Cortex of kidney (tissue), 1 donor: ENCODE results near the gene SLC25A20.
"Not testable (repeated sequence)": the region's sequence is repeated elsewhere in the genome, so short reads cannot be mapped to it uniquely, and the experiment has no call there.

ENCODE experiments used
- DNase-seq: peaks from one replicate; lab custom pipeline; 2025; lab: John Stamatoyannopoulos, UW

Gene SLC25A20, protein sequence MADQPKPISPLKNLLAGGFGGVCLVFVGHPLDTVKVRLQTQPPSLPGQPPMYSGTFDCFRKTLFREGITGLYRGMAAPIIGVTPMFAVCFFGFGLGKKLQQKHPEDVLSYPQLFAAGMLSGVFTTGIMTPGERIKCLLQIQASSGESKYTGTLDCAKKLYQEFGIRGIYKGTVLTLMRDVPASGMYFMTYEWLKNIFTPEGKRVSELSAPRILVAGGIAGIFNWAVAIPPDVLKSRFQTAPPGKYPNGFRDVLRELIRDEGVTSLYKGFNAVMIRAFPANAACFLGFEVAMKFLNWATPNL

DNA sequence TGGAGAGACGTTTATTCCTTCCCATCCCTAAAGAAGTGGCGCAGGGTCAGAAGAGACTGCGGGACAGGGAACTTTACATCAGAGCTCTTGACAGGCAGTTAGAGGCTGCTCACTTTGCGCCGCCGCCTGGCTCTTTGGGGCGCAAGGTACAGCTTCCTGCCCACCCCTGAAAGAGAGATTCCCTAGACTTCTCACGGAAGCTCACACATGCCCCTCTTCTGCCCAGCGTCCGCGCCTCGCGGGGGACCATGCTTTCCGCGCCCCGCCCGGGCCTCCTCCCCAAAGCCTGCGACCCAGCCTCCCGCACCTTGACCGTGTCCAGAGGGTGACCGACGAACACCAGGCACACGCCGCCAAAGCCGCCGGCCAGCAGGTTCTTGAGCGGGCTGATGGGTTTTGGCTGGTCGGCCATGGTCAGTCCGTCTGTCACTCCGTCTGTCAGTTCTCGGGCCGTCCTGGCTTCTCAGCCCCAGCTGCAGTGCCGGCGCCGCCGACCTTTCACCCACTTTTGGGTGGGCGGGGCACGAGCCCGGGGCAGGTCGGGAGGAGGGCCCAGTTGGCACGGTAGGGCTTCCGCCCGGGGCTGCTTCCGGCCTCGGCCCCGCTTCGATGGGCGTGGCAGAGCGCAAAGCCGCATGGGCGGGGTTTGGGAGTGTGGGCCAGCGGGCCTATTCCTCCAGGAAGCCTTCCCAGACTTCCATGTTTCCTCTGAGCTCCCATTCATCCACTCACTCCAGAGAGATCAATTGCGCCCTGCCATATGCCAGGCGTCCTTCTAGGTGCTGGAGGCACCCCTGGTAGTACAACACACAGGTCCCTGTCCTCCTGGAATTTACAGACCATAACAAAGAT lies at the start of gene SLC25A20:
SLC25A20 (minus strand) TSS at position 500 of the 852 bp plus-strand sequence; CDS start at position 412, 88 bp downstream.
- peak; percentile 22 for DNase-seq

DNA sequence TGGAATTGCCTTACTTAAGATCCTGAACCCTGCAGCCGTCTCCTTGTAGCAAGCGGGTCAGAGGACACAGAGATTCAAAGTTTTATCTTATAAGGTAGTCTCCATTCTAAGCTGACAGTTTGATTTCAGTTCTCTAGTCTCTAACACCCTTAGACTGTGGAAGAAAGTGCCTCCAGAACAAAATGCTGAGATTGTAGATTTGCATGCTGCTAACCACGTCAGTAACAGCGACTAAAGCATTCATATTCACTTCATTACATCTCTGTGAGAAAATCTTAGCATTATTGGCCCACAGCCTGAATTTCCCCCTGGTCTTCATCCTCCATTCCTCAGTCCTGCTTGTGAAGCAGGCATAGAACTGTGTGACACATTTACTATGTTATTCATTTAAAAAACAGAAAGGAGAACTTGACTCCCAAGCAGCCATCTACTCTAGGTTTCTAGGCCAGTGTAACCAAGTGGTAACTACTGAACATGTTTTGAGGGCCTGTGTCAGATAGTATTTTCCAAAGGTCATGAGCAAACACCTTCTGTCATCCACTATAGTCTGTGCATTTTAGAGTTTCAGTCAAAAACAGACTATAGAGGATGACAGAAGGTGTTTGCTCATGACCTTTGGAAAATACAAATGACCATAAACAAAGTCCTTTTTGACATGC lies 47.3 kb upstream of the SLC25A20 start:
- no peak for DNase-seq

DNA sequence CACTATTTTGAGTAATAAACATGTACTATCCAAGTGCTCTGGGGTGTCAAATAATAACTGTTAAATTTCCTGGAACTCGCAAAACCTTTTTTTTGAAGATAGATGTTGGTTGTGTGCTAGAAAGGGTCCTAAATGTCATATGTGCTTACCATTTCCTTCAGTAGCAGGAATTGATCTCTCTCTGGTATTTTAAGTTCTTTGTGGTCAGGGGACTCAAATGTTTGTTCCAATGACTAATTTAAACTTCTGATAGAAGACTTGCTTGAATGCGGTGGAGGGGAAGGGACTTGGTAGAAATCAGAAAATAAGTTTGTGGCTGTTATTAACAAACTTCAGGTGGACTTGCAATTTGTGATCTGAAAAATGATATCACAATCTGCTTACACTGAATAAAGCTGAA lies 46.8 kb upstream of the SLC25A20 start:
- DNase-seq, result no peak

DNA sequence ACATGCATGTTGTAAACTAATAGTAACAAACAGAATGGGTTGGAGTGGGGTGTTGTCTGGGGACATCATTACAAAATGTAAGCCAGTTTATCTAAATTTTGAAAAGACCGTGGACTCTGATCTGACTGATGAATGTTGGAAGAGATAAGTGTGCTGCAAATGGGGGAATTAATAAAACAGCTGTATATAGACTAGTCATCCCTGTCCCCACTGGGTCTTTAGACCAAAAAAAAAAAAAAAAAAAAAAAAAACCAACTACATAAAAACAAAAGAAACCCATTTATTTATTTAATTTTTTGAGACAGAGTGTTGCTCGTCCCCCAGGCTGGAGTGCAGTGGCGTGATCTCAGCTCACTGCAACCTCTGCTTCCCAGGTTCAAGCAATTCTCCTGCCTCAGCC lies 40.0 kb upstream of the SLC25A20 start:
- DNase-seq, result no peak

DNA sequence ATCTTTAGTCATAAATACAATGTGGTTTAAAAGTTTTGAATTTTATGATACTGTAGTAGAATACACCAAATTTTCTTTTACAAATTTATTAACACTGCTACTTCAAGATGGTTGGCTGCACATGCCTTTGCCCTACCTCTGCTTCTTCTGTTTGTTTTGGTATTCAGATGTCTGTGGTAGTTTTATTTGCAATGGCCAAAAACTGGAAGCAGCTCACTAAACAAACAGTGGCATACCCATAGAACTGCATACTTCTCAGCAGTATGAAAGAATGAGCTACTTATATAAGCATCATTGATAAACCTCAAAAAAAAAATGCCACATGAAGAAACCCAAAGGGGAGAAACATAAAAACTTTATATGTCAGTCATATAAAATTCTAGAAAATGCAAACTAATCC lies 39.5 kb upstream of the SLC25A20 start:
- DNase-seq, result no peak

DNA sequence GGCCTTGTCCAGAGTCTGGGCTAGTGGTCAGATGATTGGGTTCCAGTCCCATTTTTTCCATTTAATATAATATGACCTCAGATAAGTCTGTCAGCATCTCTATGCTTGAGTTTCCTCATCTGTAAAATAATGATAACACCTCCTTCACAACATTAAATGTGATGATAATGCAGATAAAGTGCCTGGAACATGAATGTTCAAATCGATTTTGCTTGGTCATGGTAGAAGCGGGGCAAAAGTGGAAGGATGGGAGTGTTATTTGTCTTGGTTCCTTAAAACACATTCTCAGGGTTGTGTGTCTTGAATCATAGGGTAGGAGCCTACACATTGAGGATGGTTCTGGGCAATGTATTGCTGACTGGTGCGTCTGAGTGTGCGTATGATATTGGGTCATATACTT lies 36.8 kb upstream of the SLC25A20 start:
- DNase-seq, result no peak

DNA sequence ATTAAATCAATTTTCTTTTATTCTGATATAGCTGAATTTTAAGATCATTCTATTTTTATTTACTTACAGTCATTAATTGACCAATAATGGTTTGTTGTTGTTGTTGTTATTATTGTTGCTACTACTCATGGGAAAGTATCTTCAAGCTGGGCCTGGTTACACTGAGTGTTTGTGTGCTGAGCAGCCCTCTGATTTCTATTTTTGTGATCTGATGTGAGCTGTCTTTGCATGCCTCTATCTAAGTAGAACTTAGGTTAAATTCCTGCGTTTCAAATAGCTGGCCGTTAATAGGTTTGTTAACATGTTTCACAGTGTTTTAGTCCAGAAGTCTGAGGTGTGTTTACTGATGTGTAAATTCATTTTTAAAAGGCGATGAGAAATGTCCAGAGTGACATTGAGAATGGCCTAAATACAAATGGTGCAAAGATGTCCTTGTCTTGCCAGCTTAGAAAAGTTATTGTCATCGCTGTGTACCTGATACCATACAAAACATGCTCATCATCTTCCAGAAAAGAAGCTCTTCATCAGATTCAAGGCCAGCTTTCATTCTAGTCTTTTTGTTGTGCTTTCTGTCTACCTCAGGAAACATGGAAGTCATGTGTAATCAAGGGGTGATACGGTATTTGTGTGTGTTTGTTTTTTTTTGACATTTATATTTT lies 35.8 kb upstream of the SLC25A20 start:
- no peak for DNase-seq

DNA sequence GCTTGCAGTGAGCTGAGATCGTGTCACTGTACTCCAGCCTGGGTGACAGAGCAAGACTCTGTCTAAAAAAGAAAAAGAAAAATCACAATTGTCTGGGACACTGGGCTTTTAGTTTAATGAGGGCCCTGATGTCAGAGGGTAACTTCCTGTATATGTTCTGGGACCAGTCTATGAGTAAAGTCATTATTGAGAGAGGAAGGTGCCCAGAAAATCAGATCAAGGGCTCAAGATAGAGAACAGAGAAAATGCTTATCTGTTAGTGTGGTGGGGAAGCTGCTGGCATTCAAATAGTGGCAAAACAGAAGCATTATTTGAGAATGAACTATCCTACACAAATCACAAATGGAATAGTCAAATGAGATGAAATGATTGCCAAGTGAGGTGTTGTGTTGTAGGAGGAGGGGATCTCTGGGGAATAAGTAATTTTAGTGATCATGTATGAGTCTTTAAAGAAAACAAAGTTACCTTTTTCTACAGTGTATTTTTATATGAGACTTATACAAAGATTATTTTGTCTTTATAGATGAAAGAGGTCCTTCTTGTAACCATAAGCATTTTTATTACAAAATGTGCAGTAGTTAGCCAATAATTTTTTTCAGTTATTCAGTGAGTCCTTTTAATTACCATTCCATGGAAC lies 33.4 kb upstream of the SLC25A20 start:
- DNase-seq, result no peak

DNA sequence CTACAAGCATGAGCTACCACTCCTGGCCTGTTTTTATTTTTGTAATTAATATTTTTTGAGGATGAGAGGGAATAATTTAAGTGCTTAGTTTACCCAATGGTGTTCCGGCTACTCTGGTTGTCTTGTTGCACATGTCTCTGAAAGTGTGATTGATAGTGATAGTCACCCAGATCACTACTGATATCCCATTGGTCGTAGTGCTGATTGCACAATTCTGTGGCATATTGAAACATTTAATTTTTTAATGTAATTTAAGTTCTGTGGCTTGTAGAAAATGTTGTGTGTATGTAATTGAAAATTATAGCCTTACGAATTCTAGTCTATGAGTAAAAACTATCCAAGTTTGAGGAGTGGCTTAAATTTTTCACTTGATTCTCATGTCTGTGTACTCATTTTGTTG lies 31.9 kb upstream of the SLC25A20 start:
- DNase-seq, result no peak

DNA sequence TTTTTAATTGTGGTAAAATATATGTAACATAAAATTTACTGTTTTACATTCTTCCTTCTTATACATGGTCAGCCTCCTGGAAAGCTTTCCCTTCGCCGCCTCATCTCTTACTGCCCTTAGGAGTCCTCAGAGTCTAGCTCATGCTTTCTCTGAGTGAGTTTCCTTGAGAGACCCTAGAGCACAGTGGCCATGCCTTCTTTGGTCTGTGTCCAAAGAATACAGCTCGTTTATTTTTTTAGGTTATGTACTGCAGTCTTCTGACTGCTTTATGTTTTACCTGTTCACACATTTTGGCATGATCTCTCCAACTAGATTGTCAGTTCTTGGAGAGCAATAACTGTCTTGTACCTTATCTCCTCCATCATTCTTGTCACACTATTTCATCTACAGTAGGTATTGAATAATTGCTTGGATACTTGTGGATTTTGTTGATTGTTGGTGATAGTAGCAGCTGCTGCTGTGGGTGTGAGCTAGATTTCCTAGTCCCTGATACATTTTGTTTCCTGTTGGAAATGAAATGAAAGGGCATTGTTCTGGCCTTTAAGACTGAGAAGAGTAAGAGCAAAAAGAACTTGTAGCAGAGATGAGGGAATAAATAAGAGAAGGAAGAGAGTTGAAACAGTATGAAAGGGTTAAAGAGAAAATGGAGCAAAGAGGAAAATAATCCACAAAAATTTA lies 30.8 kb upstream of the SLC25A20 start:
- no peak for DNase-seq

DNA sequence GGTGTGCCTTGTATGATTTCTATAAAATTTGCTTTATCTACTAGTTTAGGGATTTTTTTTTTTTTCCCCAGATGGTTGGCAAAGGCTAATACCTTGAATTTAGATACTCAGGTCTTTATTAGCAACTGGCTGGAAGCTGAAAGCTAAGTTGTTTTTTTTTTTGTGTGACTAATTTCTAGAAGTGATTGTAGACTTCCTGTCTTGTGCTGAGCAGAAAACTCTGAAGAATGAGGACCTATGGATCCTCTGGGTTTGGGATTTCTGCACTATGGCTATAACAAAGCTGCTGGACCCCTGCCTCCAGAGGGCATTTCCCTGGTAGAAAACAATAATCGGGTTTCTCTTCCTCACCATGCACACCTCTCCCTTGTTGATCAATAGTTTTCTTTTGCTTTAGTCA lies 30.0 kb upstream of the SLC25A20 start:
- DNase-seq, result no peak

DNA sequence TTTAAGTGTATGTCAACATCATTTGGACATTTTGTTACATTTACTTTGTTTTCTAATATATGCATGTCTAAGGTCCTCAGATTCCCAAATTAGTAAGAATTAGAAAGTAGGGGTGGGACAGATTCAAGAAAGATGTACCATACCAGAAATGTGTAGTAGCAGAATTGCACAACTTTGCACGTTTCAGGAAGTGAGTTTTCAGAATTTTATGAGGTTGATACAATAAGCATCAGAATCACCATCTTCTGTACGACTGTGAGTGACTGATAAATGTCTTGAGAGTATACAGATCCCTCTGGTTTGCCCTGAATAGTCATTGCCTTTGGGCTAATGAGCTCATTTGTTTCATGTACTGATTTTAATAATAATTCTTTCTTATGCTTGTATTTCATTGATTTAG lies 29.2 kb upstream of the SLC25A20 start:
- no peak for DNase-seq

DNA sequence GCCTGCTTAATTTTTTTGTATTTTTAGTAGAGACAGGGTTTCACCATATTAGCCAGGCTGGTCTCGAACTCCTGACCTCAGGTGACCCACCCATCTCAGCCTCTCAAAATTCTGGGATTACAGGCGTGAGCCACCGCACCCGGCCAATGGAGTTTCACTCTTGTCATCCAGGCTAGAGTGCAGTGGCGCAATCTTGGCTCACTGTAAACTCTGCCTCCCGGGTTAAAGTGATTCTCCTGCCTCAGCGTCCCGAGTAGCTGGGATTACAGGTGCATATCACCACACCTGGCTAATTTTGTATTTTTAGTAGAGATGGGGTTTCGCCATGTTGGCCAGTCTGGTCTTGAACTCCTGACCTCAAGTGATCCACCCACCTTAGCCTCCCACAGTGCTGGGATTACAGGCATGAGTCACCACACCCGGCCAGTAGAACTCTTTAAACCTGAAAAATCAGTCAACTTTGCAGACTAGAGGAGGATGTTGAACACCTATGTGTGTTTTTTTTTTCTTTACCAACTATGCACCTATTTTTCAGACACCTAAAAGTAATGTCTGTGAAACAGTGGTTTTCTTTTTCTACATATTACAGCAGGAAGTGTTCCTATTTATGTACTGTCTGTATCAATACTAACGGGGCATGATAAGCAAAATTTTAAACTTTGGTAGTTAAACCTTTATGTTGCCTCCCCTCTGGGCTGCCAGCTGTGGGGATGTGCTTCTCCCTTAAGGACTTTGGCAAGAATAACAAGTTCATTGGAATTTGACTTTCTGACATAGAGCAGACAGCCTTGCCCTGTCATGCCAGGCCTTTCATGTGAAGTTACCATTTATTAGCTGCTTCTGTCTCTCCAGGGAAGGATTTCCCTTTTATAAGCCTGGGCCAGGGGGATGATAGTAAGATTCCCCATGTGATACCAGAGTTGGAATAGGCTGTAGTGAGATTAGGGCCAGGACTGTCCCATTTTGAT lies 28.0 kb upstream of the SLC25A20 start:
- no peak for DNase-seq

DNA sequence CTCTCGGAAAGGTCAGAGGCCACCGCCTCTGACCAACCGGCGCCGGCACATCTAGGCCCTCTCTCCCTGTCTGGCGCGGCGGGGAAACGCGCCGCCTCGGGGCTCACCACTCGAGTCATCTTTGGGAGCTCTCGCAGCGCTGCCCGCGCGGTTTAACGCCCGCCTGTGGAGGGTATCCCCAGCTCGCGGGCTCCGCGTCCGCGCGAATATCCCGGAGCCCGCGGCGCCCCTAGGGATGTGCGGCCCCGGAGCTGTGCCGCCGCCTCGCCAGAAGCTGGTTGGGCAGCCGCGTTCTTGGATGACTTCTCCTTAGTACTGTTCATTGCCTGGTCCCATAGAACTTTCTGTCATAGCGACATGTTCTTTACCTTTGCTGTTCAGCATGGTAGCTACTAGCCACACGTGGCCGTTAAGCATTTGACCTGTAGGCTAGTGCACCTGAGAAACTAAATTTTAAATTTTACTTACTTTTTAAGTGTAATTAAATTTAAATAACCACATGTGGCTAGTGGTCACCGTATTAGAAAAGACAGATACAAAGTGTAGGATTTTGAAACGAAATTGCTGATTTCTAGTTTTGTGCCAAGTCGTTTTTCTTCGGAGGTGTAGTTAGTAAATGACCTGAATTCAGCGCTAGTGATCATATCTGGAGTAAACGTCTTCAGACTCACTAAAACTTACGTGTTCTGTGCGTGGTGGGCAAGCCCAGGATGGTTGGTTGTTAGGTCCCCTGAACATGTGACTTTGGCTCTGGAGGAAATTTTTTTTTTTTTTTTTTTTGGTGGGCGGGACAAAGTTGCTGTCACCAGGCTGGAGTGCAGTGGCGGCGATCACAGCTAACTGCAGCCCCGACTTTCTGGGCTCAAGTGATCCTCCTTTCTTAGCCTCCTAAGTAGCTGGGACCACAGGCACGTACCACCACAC lies 20.8 kb upstream of the SLC25A20 start:
- no peak for DNase-seq

DNA sequence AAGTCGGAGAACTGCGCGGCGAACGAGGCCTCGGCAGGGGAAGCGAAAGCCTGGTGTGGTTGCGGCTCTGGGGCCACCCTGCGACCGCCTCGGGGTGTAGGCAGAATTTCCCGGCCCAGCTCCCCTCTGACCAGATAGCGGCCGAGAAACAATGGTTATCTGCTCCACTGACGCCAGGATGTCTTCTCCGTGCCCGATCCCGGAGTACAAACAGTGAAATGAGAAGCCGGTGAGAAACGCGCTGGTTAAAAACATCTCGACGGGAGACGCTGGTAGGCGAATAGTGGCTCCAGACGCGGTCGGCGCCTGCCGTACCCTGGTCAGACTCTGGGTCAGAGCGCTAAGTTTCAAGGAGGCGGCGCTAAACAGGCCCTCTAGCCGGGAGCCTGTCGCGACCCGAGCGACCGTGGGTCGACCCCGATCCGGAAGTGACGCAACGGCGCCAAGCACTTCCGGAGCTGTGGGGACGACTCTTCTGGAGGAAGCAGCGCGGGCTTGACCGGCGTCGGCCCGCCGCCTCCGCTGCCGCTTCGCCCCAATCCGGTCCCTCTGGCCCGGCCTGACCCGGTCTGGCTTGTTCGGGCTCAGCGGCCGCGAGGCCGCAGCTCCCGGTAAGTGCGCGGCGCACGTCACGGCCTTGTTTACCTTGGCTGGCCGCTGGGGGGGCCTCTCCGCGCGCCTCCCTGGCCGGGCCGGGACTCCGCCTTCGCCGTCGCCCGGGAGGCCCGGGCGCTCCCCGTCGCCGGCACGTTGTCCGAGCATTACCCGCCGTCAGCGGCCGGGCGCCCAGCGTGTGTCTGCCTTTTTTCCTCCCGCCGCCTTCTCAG lies 19.9 kb upstream of the SLC25A20 start, which contains the start of gene ARIH2:
ARIH2 (plus strand) TSS at position 455 of the 827 bp plus-strand sequence. CDS start 8,717 bp downstream, outside the sequence.
- peak; percentile 57 for DNase-seq

DNA sequence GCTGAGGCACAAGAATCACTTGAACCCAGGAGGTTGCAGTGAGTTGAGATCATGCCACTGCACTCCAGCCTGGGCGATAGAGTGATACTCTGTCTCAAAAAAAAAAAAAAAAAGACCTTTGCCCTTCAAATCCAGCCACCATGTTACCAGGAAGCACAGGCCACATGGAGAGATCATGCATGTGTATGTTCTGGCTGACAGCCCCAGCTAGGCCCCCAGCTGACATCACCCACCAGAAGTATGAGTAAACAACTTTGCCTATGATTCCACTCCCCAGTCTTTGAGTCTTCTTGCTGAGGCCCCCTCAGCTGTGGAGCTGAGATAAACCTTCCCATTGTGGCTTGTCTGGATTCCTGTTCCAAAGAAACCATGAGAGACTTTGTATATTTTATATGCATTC lies 16.6 kb upstream of the SLC25A20 start:
- DNase-seq, result no peak

DNA sequence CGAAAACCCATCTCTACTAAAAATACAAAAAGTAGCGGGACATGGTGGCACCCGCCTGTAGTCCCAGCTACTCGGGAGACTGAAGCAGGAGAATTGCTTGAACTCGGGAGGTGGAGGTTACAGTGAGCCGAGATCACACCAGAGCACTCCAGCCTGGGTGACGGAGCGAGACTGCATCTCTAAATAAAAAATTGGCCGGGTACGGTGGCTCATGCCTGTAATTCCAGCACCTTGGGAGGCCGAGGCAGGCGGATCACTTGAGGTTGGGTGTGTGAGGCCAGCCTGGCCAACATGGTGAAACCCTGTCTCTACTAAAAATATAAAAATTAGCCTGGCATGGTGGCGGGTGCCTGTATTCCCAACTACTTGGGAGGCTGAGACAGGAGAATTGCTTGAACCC lies 8.3 kb upstream of the SLC25A20 start:
- not testable (repeated sequence) for DNase-seq

DNA sequence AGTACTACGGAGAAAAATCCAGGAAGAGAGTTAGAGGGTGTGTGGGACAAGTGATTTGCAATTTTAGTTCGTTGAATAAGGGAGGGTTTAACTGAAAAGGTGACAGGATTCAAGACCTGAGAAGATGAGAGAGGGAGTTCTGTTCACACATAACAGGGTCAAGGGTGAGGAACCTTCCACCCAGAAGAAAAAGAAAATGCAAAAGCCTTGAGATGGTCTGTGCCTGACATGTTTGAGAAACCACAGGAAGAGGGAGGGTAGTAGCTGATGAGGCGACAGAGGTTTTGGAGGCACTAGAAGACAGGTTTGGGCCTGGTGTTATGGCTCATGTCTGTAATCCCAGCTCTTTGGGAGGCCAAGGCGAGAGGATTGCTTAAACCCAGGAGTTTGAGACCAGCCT lies 591 bp upstream of the SLC25A20 start:
- DNase-seq, result no peak
